GM12874 (cell line): ENCODE data around the gene TNS1.

Source experiments
- CTCF ChIP-seq: IDR thresholded peaks from 2 replicates; pipeline ENCODE4 v1.5.1; 2011; ENCODE audit warnings: low read depth, mild to moderate bottlenecking, control low read depth, low read length, moderate library complexity; ENCODE audit not compliant: insufficient read depth

Gene TNS1

GRCh38 chr2:217784996-217785543 is 217.7 kb downstream of the TNS1 start:
- TF ChIP-seq CTCF: no peak

- TF ChIP-seq CTCF: no peak
Observed at GRCh38 chr2:217783243-217783642, 219.6 kb downstream of the TNS1 start.

GRCh38 chr2:217777906-217778305 is 224.9 kb downstream of the TNS1 start:
- TF ChIP-seq CTCF: no peak

- no peak for TF ChIP-seq CTCF
Observed at GRCh38 chr2:217776631-217777030, 226.2 kb downstream of the TNS1 start.

- no peak for TF ChIP-seq CTCF
Observed at GRCh38 chr2:217775920-217776503, 226.8 kb downstream of the TNS1 start.

GRCh38 chr2:217774232-217774631 is 228.6 kb downstream of the TNS1 start:
- no peak for TF ChIP-seq CTCF

- TF ChIP-seq CTCF: no peak
Observed at GRCh38 chr2:217773539-217773938, 229.3 kb downstream of the TNS1 start.
